K562 (cell line): ENCODE results near the gene ADCY6. TPM values are rescaled to one million over a fixed set of nuclear protein-coding genes. Genes with fewer than 3 reads are reported as not detected.

Experiments
- ATAC-seq: fragments of 200-7000 bp; cut with Tn5 transposase; 3 replicates; pipeline ENCODE4 v1.9.1; 2020; ENCODE audit warnings: moderate library complexity
- BruUV-seq: library from RNA; stranded (reverse); fragments of 400-500 nt; replicated peaks from 2 replicates; lab custom pipeline; 2021; lab: Mats Ljungman, UMichigan
- CTCF ChIA-PET: fragments of 300-600 bp; formaldehyde crosslinking; extraction: SDS; loops from one replicate; lab custom pipeline; 2021; ENCODE audit warnings: low intra/inter-chr PET ratio; lab: Yijun Ruan, JAX
- POLR2A ChIA-PET: fragments of 300-600, 350-650 bp; sonication (Branson Sonifier 250); formaldehyde crosslinking; extraction: SDS; loops from one replicate; lab custom pipeline; 2021; ENCODE audit warnings: antibody characterized with exemption, inconsistent platforms; lab: Yijun Ruan, JAX
- DNase-seq, 4 experiments: peaks; one replicate each; pipeline versions ENCODE4 v3.0.0 to v3.0.0-alpha.2; 2011 to 2018; ENCODE audit warnings: low spot score in 3 of 4, mixed read lengths in 3 of 4; ENCODE audit errors: extremely low read depth in 1 of 4
- FAIRE-seq: peaks from 2 replicates; lab custom pipeline; 2011; peaks lifted over from hg19 to GRCh38; lab: Jason Lieb, UNC
- H2AFZ ChIP-seq: 2 replicates; pipeline ENCODE4 v1.6.0; 2011; ENCODE audit warnings: low read depth, low read length, control low read depth, inconsistent platforms
- H3K27ac ChIP-seq: fragments of 200-600 bp; 3 replicates; pipeline ENCODE4 v1.8.0; 2011; ENCODE audit warnings: low read depth, mild to moderate bottlenecking, control low read depth, inconsistent platforms, low read length, moderate library complexity, mixed read lengths; ENCODE audit errors: extremely low read depth
- H3K27me3 ChIP-seq, 2 experiments: fragments of 300-600 bp in 1 of 2; 2 replicates in 1 of 2; 3 replicates in 1 of 2; pipeline versions ENCODE4 v1.6.0 to v1.8.0; 2011; ENCODE audit warnings: inconsistent platforms in 2 of 2, low read length in 2 of 2, mild to moderate bottlenecking in 1 of 2, mixed read lengths in 1 of 2, moderate library complexity in 1 of 2; ENCODE audit not compliant: control insufficient read depth in 2 of 2, insufficient read depth in 2 of 2
- H3K36me3 ChIP-seq: fragments of 300-600 bp; 3 replicates; pipeline ENCODE4 v1.8.0; 2011; ENCODE audit warnings: mild to moderate bottlenecking, low read length, inconsistent platforms; ENCODE audit not compliant: control insufficient read depth, insufficient read depth
- H3K4me1 ChIP-seq, 2 experiments: fragments of 200-600 bp in 1 of 2; replicated peaks in 1 of 2; 2 replicates in 1 of 2; 3 replicates in 1 of 2; pipeline versions ENCODE4 v1.5.1 to v1.8.0; 2011; ENCODE audit warnings: inconsistent platforms in 2 of 2, low read length in 2 of 2, mild to moderate bottlenecking in 1 of 2, mixed read lengths in 1 of 2, moderate library complexity in 1 of 2; ENCODE audit not compliant: control insufficient read depth in 2 of 2, insufficient read depth in 2 of 2
- H3K4me2 ChIP-seq: 2 replicates; pipeline ENCODE4 v1.6.1; 2011; ENCODE audit warnings: low read length, control low read depth, inconsistent platforms, mixed read lengths; ENCODE audit not compliant: insufficient read depth
- H3K4me3 ChIP-seq: fragments of 200-600 bp; sonication (generic), shearing (Covaris generic); 2 replicates; pipeline ENCODE4 v1.5.1; 2016; ENCODE audit warnings: control low read depth, inconsistent platforms
- H3K79me2 ChIP-seq: fragments of 200-600 bp; 3 replicates; pipeline ENCODE4 v1.8.0; 2011; ENCODE audit warnings: low read length, inconsistent platforms; ENCODE audit not compliant: control insufficient read depth, insufficient read depth
- H3K9ac ChIP-seq, 2 experiments: 2 replicates each; pipeline versions ENCODE4 v1.6.0 to v1.6.1; 2011; ENCODE audit warnings: low read depth in 2 of 2, low read length in 2 of 2, control low read depth in 1 of 2, inconsistent platforms in 1 of 2, mild to moderate bottlenecking in 1 of 2, mixed read lengths in 1 of 2; ENCODE audit not compliant: insufficient read depth in 1 of 2
- H3K9me1 ChIP-seq: one replicate; pipeline ENCODE4 v1.6.0; 2011; ENCODE audit warnings: inconsistent platforms, mild to moderate bottlenecking, low read length, moderate library complexity; ENCODE audit not compliant: control insufficient read depth, insufficient read depth
- H3K9me3 ChIP-seq: replicated peaks from 2 replicates; pipeline ENCODE4 v1.5.1; 2011; ENCODE audit warnings: low read depth, low read length, inconsistent platforms; ENCODE audit not compliant: control insufficient read depth, insufficient read depth
- H4K20me1 ChIP-seq: replicated peaks from 2 replicates; pipeline ENCODE4 v1.6.1; 2011; ENCODE audit warnings: low read length, inconsistent platforms, mixed read lengths; ENCODE audit not compliant: control insufficient read depth, insufficient read depth
- WHSC1 ChIP-seq: IDR thresholded peaks from one replicate; pipeline ENCODE4 v1.6.1; 2012; ENCODE audit warnings: low read length, control low read depth, inconsistent platforms
- WGBS: fragments of 100-300 bp; shearing (Covaris generic); methylation state at CpG from one replicate; pipeline ENCODE4 v1.1.6; 2016; ENCODE audit warnings: low coverage, mixed read lengths; ENCODE audit not compliant: insufficient coverage; ENCODE audit errors: missing lambda C conversion rate; 5-methylcytosine and 5-hydroxymethylcytosine counted together
- in situ Hi-C: fragments of 300-500 bp; cut with MboI; formaldehyde crosslinking; loops from 4 replicates; pipeline ENCODE4 v1.15.0; 2018; ENCODE audit warnings: inconsistent platforms, mixed read lengths
- intact Hi-C: fragments of 100-400 bp; cut with micrococcal nuclease; formaldehyde crosslinking; loops from 2 replicates; pipeline ENCODE4 v1.14.2; 2022
- polyA plus RNA-seq, 8 experiments: library from polyadenylated mRNA; depleted of rRNA in 4 of 8; stranded (reverse) in 5 of 8; unstranded in 3 of 8; fragments of >200 nt; fragmentation: Nextera tagmentation in 2 of 8; fragmentation: Illumina TruSeq in 1 of 8; extraction: Ambion mirVana in 2 of 8; extraction: Trizol in 1 of 8; gene quantifications; 2 replicates each; pipeline versions ENCODE4 v1.2.1 to v1.2.3, GENCODE V29; 2011 to 2014; ENCODE audit warnings: inconsistent platforms in 1 of 8, missing spikeins in 1 of 8
- total RNA-seq, 7 experiments: library from RNA; depleted of rRNA in 6 of 7; stranded (reverse); fragments of >200 nt in 6 of 7; fragmentation: Illumina TruSeq in 2 of 7; extraction: Trizol in 2 of 7; gene quantifications; 2 replicates each; pipeline versions ENCODE4 v1.2.1 to v1.2.3, GENCODE V29; 2011 to 2021; ENCODE audit warnings: low replicate concordance in 1 of 7
- TF ChIP-seq, protein P1 (sequence below), 2 experiments: fragments of 450-650 bp in 1 of 2; sonication (generic) in 1 of 2; formaldehyde crosslinking in 1 of 2; IDR thresholded peaks; 2 replicates each; pipeline versions ENCODE4 v1.7.1 to v1.9.0; 2016 to 2022; ENCODE audit warnings: inconsistent platforms in 1 of 2, mild to moderate bottlenecking in 1 of 2, missing genetic modification reagents in 1 of 2
- TF ChIP-seq, protein P2 (sequence below): fragments of 200-800 bp; sonication (Bioruptor generic); IDR thresholded peaks from 2 replicates; pipeline ENCODE4 v1.6.1; 2016; ENCODE audit warnings: missing genetic modification characterization, missing compliant biosample characterization

Gene ADCY6
- total and polyA plus RNA-seq, 9 of the 15 experiments (the other 6 are each of a cell fraction or from before 2014, with no cell fraction given) = 0.01 to 1.0 (median 0.53) TPM

DNA sequence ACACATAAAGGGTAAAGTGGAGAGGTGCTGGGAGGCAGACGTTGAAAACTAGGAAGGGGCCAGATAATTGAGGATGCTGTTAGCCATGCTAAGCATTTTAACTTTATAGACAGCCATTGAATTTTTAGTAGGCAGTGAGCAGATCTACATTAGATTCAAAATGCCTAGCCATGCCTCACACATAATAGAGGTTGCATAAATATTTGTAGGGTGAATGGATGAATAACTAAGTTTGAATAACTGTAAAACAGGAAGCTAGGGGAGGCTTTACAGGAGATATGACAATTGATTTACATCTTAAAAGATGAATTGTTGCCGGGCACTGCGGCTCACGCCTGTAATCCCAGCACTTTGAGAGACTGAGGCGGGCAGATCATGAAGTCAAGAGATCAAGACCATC lies 60.1 kb downstream of the ADCY6 start:
- no peaks in the 10 kb centered on the region for H3K36me3 ChIP-seq
- no peaks in the 10 kb centered on the region for H4K20me1 ChIP-seq
- WGBS = 18% methylated on average over 5 of the region's 5 CpGs
- TF ChIP-seq, protein P1, sequence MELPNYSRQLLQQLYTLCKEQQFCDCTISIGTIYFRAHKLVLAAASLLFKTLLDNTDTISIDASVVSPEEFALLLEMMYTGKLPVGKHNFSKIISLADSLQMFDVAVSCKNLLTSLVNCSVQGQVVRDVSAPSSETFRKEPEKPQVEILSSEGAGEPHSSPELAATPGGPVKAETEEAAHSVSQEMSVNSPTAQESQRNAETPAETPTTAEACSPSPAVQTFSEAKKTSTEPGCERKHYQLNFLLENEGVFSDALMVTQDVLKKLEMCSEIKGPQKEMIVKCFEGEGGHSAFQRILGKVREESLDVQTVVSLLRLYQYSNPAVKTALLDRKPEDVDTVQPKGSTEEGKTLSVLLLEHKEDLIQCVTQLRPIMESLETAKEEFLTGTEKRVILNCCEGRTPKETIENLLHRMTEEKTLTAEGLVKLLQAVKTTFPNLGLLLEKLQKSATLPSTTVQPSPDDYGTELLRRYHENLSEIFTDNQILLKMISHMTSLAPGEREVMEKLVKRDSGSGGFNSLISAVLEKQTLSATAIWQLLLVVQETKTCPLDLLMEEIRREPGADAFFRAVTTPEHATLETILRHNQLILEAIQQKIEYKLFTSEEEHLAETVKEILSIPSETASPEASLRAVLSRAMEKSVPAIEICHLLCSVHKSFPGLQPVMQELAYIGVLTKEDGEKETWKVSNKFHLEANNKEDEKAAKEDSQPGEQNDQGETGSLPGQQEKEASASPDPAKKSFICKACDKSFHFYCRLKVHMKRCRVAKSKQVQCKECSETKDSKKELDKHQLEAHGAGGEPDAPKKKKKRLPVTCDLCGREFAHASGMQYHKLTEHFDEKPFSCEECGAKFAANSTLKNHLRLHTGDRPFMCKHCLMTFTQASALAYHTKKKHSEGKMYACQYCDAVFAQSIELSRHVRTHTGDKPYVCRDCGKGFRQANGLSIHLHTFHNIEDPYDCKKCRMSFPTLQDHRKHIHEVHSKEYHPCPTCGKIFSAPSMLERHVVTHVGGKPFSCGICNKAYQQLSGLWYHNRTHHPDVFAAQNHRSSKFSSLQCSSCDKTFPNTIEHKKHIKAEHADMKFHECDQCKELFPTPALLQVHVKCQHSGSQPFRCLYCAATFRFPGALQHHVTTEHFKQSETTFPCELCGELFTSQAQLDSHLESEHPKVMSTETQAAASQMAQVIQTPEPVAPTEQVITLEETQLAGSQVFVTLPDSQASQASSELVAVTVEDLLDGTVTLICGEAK (IDR thresholded peaks at IDR 0.05) = 0 out of 2 replicates have a peak, but pooled peaks have one; percentile 41
- TF ChIP-seq, protein P1 (CRISPR knock-in tag; IDR thresholded peaks at IDR 0.05) = no peak
- TF ChIP-seq WHSC1 = no peak
- TF ChIP-seq, protein P2, sequence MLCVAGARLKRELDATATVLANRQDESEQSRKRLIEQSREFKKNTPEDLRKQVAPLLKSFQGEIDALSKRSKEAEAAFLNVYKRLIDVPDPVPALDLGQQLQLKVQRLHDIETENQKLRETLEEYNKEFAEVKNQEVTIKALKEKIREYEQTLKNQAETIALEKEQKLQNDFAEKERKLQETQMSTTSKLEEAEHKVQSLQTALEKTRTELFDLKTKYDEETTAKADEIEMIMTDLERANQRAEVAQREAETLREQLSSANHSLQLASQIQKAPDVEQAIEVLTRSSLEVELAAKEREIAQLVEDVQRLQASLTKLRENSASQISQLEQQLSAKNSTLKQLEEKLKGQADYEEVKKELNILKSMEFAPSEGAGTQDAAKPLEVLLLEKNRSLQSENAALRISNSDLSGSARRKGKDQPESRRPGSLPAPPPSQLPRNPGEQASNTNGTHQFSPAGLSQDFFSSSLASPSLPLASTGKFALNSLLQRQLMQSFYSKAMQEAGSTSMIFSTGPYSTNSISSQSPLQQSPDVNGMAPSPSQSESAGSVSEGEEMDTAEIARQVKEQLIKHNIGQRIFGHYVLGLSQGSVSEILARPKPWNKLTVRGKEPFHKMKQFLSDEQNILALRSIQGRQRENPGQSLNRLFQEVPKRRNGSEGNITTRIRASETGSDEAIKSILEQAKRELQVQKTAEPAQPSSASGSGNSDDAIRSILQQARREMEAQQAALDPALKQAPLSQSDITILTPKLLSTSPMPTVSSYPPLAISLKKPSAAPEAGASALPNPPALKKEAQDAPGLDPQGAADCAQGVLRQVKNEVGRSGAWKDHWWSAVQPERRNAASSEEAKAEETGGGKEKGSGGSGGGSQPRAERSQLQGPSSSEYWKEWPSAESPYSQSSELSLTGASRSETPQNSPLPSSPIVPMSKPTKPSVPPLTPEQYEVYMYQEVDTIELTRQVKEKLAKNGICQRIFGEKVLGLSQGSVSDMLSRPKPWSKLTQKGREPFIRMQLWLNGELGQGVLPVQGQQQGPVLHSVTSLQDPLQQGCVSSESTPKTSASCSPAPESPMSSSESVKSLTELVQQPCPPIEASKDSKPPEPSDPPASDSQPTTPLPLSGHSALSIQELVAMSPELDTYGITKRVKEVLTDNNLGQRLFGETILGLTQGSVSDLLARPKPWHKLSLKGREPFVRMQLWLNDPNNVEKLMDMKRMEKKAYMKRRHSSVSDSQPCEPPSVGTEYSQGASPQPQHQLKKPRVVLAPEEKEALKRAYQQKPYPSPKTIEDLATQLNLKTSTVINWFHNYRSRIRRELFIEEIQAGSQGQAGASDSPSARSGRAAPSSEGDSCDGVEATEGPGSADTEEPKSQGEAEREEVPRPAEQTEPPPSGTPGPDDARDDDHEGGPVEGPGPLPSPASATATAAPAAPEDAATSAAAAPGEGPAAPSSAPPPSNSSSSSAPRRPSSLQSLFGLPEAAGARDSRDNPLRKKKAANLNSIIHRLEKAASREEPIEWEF (CRISPR knock-in tag) = no peak
- TF ChIP-seq, all 486 proteins: peak for 1
- H2AFZ ChIP-seq = peak overlapping the region; percentile 9; the same call in 1 of the 2 replicates
- H3K9me3 ChIP-seq = no peaks in the 10 kb centered on the region
- CTCF ChIA-PET = interaction anchor here (0.6 kb wide), 1 partner anchor 169 kb away, joined by 3 read pairs; no protein-coding TSS in a partner anchor
- no peak overlapping the region for H3K4me3 ChIP-seq
- no peak overlapping the region for H3K27ac ChIP-seq
- H3K4me1 ChIP-seq = no peaks in the 10 kb centered on the region
- H3K4me2 ChIP-seq = no peak overlapping the region
- intact Hi-C loops (no loop called here), in situ Hi-C loops (no loop called here)
- no peaks in the 10 kb centered on the region for H3K79me2 ChIP-seq
- BruUV-seq = no TSS peak
- FAIRE-seq = no peak
- H3K9me1 ChIP-seq = no peaks in the 10 kb centered on the region
- DNase-seq = no peak
- POLR2A ChIA-PET = interaction anchor here (0.9 kb wide), 1 partner anchor 11 kb away, joined by 3 read pairs; no protein-coding TSS in a partner anchor
- no peak for ATAC-seq
- peaks cover 10% of the 10 kb centered on the region in 2 experiments; a peak in 4 of 5 replicates for H3K27me3 ChIP-seq
- H3K9ac ChIP-seq = no peak overlapping the region
